Erythroblast (primary cell): ENCODE measurements around the gene C1orf174.

Experiments used
- DNase-seq, 2 experiments: peaks; one replicate each; lab custom pipeline; 2025; lab: John Stamatoyannopoulos, UW
- GATA1 ChIP-seq: IDR thresholded peaks from 2 replicates; pipeline ENCODE4 v1.6.1; 2011; ENCODE audit warnings: low read depth, mild to moderate bottlenecking, control low read depth, low read length, moderate library complexity
- POLR2A ChIP-seq: IDR thresholded peaks from 2 replicates; pipeline ENCODE4 v1.6.1; 2011; ENCODE audit warnings: mild to moderate bottlenecking, low read length

Gene C1orf174

GRCh38 chr1:3872546-3872945 lies 27.5 kb downstream of the C1orf174 start:
- no peak for TF ChIP-seq POLR2A
- no peak for TF ChIP-seq GATA1
- DNase-seq = no peak

GRCh38 chr1:3871451-3871805 lies 28.6 kb downstream of the C1orf174 start:
- DNase-seq = no peak
- TF ChIP-seq POLR2A = no peak
- no peak for TF ChIP-seq GATA1

DNA sequence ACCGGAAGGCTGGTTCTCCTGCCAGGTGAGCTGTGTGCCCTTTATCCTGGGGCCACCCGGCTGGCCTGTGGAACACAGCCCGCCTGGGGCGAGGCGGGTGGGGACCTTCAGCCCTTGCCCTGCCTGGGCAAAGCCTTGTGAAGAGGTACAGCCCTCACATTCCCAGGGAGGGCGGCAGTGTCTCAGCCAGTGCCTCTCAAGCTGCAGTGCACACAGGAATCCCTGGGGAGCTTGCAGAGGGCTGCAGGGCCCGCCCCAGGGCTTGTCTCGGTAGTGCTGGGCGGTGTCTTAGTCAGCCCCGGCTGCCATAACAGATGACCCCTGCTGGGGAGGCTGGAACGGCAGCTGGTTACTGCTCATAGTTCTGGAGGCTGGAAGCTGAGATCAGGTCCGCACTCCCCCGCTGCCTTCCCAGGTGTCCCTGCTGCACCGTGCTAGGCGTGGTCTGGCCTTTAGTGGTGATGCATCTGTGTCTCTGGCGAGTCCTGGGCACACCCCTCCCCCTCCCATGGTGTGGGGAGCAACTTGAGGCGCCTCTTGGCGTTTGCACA lies 30.2 kb downstream of the C1orf174 start:
- DNase-seq = peak; percentile 13 to 40
- TF ChIP-seq POLR2A (no peak), GATA1 (no peak)

GRCh38 chr1:3868464-3869006 lies 31.5 kb downstream of the C1orf174 start:
- no peak for TF ChIP-seq GATA1
- no peak for TF ChIP-seq POLR2A
- DNase-seq = peak; percentile 21 to 59

DNA sequence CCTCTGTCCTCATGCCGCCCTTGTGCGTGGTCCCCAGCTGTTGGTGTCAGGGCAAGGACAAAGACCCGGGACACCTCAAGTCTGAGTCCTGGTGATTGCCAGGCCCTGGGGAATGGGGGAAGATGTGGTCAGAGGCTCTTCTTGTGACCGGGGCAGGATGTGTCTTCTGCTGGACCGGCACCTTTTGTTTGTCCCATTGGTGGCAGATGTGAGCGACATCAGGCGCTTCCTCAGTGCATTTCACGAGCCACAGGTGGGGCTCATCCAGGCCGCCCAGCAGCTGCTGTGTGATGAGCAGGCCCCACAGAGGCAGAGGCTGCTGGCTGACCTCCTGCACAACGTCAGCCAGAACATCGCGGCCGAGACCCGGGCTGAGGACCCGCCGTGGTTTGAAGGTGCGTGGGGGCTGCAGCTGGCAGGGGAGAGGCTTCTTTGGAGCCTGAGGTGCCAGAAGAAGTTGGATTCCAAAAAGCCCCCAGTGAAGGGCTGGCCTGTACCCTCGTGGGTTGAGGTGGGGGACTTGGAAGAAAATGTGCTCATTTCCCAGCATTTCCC lies 34.4 kb downstream of the C1orf174 start:
- TF ChIP-seq GATA1 (no peak), POLR2A (no peak)

DNA sequence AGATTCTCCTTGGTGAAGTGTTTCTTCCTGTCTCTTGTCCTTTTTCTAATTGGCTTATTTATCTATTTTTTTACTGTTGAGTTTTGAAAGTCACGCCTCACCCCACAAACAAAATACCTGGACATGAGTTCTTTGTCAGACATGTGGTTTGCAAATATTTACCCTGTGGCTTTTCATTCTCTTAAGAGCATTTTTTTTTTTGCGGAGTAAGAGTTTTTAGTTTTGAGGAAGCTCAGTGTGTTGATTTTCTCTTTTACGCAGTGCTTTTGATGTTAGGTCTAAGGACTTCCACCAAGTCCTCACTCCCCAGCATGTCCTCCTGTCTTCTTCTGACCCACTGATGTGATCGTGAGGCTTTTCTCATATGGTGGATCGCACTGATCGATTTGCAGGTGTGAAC lies 35.2 kb downstream of the C1orf174 start:
- DNase-seq = no peak
- TF ChIP-seq POLR2A (no peak), GATA1 (no peak)

More for the DNA sequence above, 34.4 kb downstream of the C1orf174 start:
- no peak for DNase-seq

- TF ChIP-seq GATA1 (no peak), POLR2A (no peak)
- no peak for DNase-seq
These were observed 36.7 kb downstream of the C1orf174 start for GRCh38 chr1:3863231-3863935.

DNA sequence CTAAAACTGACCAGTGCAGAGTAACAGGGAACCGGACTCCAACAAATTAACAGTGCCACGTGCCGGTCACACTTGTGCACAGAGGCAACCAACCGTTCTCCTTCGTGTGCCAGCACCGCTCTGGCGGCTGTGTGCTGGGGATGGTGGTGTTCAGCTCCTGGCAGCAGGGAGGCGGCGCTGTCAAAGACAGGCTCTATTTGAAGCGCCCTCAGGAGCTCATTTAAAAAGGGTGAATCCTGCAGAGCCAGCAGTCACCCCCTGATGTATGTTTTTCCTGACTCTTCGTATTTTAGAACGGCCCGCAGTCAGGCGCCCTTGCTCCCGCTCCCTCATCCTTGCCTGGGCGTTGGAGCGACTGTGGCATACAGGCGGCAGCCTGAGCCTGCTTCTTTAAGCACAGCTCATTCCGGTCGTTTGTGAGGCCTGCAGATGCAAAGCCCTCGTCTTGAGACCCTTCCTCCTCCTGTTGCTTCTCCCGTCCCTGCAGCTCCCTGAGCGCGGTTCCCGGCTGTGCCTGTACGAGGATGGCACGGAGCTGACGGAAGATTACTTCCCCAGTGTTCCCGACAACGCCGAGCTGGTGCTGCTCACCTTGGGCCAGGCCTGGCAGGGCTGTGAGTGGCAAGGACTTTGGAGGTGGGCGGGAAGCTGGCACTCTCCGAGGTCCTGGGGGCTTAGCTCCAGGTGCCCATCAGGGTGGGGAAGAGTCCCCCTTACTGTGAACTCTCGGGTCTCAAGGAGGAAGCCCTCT lies 41.7 kb downstream of the C1orf174 start:
- DNase-seq = peak; percentile 28 to 47
- TF ChIP-seq POLR2A = no peak
- TF ChIP-seq GATA1 = no peak

GRCh38 chr1:3857791-3858129 lies 42.3 kb downstream of the C1orf174 start:
- no peak for TF ChIP-seq POLR2A
- TF ChIP-seq GATA1 = no peak

DNA sequence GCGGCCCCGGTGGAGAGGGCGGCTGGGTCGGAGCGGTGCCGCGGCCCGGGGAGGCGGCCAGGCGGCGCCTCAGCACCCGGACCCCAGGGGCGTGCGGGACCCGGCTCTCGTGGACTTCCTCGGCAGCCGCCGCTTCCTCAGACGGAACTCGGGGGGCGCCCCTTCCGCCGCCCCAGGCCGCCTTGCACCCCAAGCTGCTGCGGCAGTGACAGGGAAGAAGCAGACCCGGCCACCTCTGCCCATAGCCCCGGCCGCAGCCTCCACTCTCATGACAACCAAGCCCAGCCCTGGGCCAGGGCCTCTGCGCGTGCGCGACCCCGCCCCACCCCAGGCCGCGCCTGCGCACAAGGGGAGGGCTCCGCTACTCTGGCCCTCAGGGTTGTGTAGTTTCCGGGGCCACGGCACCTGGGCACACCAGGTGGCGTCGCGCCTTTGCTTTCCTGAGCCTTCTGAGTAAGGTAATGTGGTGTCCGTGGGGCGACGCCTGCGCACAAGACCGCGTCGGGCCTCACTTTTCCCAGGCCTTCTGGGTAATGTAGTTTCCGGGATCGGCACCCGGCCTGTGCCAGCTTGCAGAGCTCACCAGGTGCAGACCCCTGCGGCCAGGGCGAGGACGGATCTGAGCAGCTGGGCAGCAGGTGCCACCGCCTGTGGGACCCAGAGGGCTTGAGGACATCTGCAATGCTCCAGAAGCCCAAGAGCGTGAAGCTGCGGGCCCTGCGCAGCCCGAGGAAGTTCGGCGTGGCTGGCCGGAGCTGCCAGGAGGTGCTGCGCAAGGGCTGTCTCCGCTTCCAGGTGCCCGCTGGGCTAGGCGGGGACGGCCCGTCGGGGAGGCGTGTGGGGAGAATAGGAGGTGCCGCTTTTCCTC lies 42.9 kb downstream of the C1orf174 start, which contains the start of the genes CEP104 and DFFB:
TSS of gene CEP104 (minus strand) at position 289 of the 868 bp plus-strand sequence. CDS start 4,804 bp downstream, outside the sequence.
TSS of gene DFFB (plus strand) at position 554 of the 868 bp plus-strand sequence. CDS start at position 682, 128 bp downstream.
- TF ChIP-seq GATA1 (no peak), POLR2A (peak; percentile 55)
- DNase-seq = peak; percentile 94 to 96

More at GRCh38 chr1:3857791-3858129, 42.3 kb downstream of the C1orf174 start:
- DNase-seq = no peak

DNA sequence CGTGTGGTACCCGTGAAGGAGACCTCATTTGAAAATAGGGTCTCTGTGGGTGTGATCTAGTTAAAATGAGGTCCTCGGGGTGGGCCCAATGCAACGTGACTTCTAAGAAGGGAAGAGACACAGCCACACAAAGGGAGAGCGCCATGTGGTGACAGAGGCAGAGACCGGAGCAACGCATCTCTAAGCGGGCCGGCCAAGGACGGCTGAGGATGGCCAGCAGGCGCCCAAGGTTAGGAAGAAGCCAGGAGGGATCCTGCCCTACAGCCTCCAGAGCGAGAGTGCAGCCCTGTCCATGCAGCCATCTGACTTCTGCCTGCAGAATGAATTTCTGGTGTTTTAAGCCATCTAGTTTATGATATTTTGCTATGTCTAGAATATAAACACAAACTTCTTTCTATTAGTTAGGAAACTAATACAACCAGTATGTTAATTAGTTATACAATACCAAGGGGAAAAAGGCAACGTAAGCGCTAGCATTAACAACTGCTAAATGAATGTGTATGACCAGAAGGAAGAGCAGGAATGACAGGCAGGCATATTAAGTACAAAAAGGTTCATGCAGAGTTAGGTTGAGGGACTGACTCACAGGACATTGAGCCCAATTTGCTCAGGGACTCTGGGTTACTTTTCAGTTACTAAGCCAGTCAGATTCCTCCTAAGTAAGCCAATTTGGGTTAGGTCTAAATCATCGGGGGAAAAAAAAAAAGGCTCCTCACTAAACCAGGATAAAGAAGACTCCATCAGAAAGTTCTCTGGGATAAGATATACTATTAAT lies 47.2 kb downstream of the C1orf174 start:
- TF ChIP-seq POLR2A = no peak
- no peak for TF ChIP-seq GATA1
- DNase-seq = no peak

DNA sequence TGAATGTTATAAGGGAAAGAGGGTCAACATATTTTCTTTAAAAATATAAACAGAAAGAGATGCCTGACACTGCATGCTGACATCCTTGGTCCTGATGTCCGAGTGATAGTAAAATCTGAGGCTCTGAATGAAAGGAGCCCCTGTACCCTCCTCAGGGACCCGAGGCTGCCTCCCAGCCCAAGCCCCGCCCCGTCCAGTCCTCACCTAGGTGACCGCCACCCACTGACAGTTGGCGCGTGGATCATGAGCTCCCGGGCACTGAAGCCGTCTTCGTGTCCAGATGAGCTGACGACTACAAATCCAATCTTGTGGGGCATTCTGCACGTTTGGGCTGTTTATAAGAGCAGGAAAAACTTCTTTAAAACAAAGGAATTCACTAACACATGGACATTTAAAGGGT lies 48.0 kb downstream of the C1orf174 start:
- DNase-seq = no peak
- TF ChIP-seq POLR2A (no peak), GATA1 (no peak)

GRCh38 chr1:3851292-3851691 lies 48.8 kb downstream of the C1orf174 start:
- DNase-seq = no peak
- TF ChIP-seq GATA1 (no peak), POLR2A (no peak)
